Renal cortex interstitium (tissue), 11 donors: ENCODE measurements around the gene NET1. TPM values are rescaled to one million over a fixed set of nuclear protein-coding genes. Genes with fewer than 3 reads are reported as not detected.

Experiments used
- DNase-seq, 11 donors: peaks; one replicate each; pipeline ENCODE4 v3.0.0-alpha.2; 2013; ENCODE audit warnings: low read depth in 9 of 11, low spot score in 4 of 11; ENCODE audit errors: extremely low read depth in 1 of 11
- polyA plus RNA-seq, 3 donors: library from polyadenylated mRNA; unstranded; fragments of 120-200 nt; gene quantifications; one replicate each; pipeline ENCODE4 v1.2.1, GENCODE V29; 2013; ENCODE audit not compliant: insufficient read length in 3 of 3

The NET1 gene
- polyA plus RNA-seq, 3 donors = 122 to 142 (median 133) TPM

DNA sequence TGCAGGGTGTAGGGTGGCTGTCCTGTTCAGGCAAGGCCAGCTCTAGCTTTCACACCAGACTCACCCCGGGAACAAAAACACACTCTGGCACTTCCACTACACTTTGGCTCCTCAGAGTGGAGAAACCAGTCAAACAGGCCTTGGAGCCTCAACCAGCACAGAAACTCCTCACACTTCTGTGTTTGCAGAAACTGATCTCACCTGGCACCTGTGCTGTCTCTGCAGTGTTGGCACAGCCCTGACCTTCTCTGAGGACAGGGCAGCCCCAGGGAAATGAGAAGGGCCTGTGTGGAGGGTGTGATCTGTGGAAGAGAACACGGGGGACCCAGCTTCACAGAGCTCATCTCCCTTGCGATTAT, 91.1 kb downstream of the NET1 start:
- peak in 9 of 11 donors; percentile 15 to 56 (median 39) for DNase-seq

DNA sequence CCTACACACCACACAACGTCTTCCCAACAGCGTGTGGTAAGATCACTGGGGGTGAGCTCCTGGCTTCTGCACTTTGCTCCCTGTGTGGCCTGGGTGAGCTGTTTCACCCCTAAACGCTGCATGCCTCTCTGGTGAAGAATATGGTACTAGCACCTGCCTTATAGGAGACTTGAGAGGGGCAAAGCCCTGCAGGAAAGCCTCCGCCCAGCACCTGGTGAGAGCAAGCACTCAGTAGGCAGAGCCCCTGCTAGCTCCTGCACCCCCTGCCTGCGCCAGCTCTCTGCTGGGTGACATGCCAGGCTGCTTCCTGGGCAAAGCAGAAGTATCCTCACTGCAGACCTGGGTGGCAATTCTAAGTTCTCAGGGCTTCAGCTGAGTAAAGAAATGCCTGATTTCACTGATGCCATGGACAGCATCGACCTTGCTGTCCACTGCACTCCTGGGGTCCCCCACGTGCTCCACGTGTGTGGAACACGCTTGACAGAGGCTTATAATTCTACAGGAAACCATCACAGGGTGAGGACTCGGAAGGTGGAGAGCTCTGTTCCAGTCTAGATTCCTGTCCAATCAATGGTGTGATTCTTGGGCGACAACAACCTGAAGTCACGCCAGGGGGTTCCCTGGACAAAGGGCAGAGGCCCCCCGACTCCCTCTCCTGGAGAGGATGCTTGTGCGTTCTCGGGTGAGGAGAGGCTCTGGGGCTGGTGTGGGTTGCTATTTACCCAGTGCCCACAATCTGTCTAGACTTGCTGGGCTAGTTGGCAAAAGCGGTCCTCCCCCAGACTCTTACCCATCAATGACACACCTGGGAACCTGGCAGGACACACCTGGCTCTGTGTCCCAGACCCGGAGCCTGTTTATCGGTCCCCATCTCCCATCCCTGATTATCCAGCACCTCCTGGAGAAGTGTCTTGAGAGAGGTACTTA, 92.1 kb downstream of the NET1 start:
- DNase-seq = no peak

DNA sequence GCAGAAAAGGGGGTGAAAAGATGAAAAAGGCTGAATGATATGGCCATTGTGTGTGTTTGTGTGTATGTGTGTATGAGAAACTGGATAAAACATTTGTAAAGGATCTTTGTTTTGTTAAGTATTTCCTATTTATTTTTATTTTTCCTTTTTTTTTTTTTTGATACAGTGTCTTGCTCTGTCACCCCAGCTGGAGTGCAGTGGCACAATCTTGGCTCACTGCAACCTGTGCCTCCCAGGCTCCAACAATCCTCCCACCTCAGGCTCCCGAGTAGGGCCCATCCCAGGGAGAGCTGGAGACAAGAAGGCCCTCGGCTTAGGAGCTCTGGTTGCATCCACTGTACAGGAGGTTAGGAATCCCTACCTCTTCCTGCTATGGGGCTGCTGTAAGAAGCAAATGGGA, 93.9 kb downstream of the NET1 start:
- DNase-seq = no peak

DNA sequence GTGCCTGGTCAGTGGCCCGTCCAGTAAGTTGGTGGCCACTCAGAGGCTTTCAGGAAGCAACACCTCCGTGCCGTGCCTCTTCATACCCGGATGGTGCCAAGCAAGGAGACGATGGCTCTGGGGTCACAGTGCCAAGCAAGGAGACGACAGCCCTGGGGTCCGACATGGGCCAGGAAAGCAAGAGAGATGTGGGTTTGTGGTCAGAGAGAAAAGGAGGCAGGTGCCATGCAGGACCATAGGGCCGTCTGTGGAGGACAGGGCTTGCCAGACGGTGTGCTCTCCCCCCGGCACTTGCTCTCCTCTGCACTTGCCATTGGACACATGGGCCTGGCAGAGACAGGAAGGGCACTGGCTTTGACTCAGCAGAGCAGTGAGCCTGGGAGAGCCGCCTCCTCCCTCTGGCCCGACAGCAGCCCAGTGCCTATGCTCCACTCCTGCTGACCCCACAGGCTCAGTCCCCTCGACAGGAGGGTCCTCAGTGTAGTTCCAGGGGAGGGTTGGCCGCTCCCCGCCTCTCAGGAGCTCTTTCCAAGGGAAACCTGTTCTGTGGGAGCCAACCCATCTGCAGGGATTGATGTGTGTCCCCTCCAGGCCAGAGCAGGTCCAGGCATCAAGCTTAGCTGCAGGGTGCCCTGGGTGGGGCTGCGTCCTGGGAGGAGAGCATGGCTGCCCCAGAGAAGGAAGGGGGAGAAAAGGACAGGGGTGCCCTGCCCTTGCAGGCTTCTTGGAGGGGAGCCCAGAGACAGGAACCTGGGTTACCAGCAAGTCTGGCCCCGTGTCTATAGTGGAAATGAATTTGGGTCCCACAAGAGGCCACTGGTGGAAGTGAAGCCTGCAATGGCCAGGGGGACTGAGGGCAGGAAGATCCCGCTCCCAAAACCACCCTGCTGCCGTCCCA, 94.6 kb downstream of the NET1 start:
- DNase-seq = no peak

DNA sequence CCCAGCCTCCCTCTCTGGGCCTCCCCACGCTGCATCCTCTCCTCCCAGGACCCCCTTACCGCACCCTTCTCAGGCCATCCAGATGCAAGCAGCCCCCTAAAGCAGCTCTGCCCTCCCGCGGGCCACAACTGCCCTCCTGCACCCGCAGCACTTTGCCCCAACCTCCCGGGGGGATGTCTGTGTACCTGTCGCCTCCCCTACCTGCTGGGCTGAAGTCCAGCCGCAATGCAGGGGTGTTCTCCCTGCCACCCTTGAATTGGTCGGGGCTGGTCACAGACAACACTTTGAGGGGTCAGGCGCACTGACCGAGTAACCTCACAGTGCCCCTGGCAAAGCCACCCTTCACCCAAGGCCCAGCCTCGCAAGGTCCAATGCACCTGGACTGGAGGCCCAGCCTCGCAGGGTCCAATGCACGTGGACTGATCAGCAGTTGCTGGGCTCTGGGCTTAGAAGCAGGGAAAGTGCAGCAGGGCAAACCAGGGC, 95.3 kb downstream of the NET1 start:
- no peak for DNase-seq

DNA sequence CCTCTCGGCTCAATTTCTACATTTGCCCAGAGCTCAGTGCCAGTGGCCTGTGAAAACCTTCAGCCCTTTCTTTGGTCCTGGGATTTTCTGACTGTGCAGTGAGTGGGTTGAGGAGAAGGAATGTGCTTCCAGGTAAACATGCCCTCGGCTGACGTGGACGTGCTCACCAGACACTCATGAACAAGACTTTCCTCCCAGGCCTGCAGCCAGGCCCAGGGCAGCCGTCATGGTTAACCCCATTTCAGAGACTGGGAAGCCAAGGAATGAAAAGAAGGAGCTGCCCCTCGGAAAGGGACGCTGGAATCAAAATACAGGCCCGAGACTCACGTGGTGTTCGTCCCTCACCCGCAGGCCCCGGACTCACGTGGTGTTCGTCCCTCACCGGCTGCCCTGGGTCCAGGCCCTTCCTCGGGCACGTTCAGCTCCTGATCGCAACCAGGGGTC, 95.8 kb downstream of the NET1 start:
- no peak for DNase-seq

Other genes with a start within 250 kb of the NET1 start
- gene AKR1C8, start 227.4 kb upstream of the NET1 start, polyA plus RNA-seq = under 1 TPM; 0.09 to 0.64 (median 0.36) TPM
- under 1 TPM in 1 of 3 donors, not detected in 2; 0.10 TPM for gene AKR1C4, start 215.7 kb upstream of the NET1 start, polyA plus RNA-seq
- under 1 TPM; 0.30 to 0.45 (median 0.37) TPM for gene UCN3, start 47.6 kb upstream of the NET1 start, polyA plus RNA-seq
- under 1 TPM; 0.06 to 0.17 (median 0.17) TPM for gene TUBAL3, start 7.7 kb upstream of the NET1 start, polyA plus RNA-seq
- gene CALML5, start 87.0 kb downstream of the NET1 start, polyA plus RNA-seq = not detected
- gene CALML3, start 112.4 kb downstream of the NET1 start, polyA plus RNA-seq = under 1 TPM in 2 of 3 donors, not detected in 1; 0.06 to 0.11 TPM